ENCODE data around the gene TRNAU1AP. TPM values are rescaled to one million over a fixed set of nuclear protein-coding genes. Genes with fewer than 3 reads are reported as not detected.
"Not testable (repeated sequence)": the region's sequence is repeated elsewhere in the genome, so short reads cannot be mapped to it uniquely, and the experiment has no call there.

Gene TRNAU1AP
- total RNA-seq, 1 donor from 2014 or later = 25.5 TPM

DNA sequence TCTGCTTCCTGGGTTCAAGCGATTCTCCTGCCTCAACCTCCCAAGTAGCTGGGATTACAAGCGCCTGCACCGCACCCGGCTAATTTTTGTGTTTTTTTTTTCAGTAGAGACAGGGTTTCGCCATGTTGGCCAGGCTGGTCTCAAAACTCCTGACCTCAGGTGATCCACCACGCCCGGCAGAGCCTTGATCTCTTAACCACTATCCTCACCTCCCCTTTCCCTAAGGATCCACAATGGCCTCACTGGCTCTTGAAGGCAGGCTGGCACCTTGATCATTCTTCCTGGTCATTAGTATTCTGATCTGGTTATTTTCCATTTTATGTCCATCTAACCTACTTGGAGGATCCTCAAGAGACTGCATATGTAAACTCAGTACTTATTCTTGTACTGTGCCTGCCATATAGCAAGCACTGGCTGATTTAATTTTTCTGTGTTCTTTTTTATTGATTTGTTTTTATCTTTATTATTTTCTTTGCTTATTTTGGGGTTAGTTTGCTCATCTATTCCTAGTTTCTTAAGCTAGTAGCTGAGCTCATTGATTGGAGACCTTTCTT lies 40.8 kb upstream of the TRNAU1AP start:
- H3K27me3 Mint-ChIP-seq (ENCODE audit: low read depth) = no peaks in the 10 kb centered on the region

DNA sequence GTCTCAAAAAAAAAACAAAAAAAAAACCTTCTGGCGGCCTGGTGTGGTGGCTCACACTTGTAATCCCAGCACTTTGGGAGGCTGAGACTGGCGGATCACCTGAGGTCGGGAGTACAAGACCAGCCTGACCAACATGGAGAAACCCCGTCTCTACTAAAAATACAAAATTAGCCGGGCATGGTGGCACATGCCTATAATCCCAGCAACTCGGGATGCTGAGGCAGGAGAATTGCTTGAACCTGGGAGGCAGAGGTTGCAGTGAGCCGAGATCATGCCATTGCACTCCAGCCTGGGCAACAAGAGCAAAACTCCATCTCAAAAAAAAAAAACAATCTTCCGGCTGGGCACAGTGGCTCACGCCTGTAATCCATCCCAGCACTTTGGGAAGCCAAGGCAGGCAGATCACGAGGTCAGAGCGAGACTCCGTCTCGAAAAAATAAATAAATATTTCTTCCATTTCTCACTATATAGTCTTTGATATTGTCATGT lies 38.4 kb upstream of the TRNAU1AP start:
- not testable (repeated sequence) for DNase-seq (ENCODE audit: low spot score in 2 of 2, unreplicated experiment in 2 of 2); H3K27ac Mint-ChIP-seq; H3K27me3 Mint-ChIP-seq (ENCODE audit: low read depth); H3K9me3 Mint-ChIP-seq; H3K4me3 Mint-ChIP-seq
- peaks cover 33% of the 10 kb centered on the region for H3K36me3 Mint-ChIP-seq
- H3K4me1 Mint-ChIP-seq = peaks cover 34% of the 10 kb centered on the region

More for the DNA sequence above, 40.8 kb upstream of the TRNAU1AP start:
- H3K27ac Mint-ChIP-seq = peak overlapping the region; percentile 69
- TF ChIP-seq, protein P1, sequence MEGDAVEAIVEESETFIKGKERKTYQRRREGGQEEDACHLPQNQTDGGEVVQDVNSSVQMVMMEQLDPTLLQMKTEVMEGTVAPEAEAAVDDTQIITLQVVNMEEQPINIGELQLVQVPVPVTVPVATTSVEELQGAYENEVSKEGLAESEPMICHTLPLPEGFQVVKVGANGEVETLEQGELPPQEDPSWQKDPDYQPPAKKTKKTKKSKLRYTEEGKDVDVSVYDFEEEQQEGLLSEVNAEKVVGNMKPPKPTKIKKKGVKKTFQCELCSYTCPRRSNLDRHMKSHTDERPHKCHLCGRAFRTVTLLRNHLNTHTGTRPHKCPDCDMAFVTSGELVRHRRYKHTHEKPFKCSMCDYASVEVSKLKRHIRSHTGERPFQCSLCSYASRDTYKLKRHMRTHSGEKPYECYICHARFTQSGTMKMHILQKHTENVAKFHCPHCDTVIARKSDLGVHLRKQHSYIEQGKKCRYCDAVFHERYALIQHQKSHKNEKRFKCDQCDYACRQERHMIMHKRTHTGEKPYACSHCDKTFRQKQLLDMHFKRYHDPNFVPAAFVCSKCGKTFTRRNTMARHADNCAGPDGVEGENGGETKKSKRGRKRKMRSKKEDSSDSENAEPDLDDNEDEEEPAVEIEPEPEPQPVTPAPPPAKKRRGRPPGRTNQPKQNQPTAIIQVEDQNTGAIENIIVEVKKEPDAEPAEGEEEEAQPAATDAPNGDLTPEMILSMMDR (IDR thresholded peaks at IDR 0.05; ENCODE audit: unreplicated experiment) = no peak
- H3K36me3 Mint-ChIP-seq = peaks cover 43% of the 10 kb centered on the region
- peaks cover 43% of the 10 kb centered on the region for H3K4me1 Mint-ChIP-seq
- no peak for DNase-seq (ENCODE audit: low spot score in 2 of 2, unreplicated experiment in 2 of 2)
- H3K9me3 Mint-ChIP-seq = no peaks in the 10 kb centered on the region
- H3K4me3 Mint-ChIP-seq = no peak overlapping the region

- Mint-ChIP-seq H3K27ac (peak overlapping the region; percentile 27), H3K4me3 (no peak overlapping the region)
- TF ChIP-seq, protein P1 (IDR thresholded peaks at IDR 0.05; ENCODE audit: unreplicated experiment) = no peak
Measured at GRCh38 chr1:28516518-28516956, 36.3 kb upstream of the TRNAU1AP start.

DNA sequence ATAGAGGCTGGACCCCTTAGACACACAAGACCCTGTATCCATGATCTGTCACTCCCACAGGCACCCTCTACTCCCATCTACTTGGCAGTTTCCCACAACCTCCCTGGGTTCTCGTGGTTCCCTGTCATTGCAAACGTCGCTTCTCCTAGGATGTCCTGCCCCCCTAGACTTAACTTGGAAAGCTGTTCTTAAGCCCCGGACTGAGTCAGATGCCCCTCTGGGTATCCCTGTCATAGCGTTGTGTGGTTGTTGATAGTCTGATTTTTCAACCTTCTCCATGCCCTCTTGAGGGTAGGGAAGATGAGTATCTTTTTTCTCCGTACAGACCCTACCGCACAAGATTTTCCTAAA lies 35.3 kb upstream of the TRNAU1AP start:
- Mint-ChIP-seq H3K36me3 (peaks cover 7% of the 10 kb centered on the region), H3K4me1 (peaks cover 21% of the 10 kb centered on the region), H3K27ac (peak overlapping the region; percentile 48), H3K27me3 (ENCODE audit: low read depth) (no peaks in the 10 kb centered on the region), H3K4me3 (peak overlapping the region; percentile 77), H3K9me3 (no peaks in the 10 kb centered on the region)
- TF ChIP-seq, protein P1 (IDR thresholded peaks at IDR 0.05; ENCODE audit: unreplicated experiment) = no peak
- DNase-seq (ENCODE audit: low spot score in 2 of 2, unreplicated experiment in 2 of 2) = no peak

More at GRCh38 chr1:28516518-28516956, 36.3 kb upstream of the TRNAU1AP start:
- Mint-ChIP-seq H3K27me3 (ENCODE audit: low read depth) (no peaks in the 10 kb centered on the region), H3K9me3 (no peaks in the 10 kb centered on the region), H3K4me1 (peaks cover 23% of the 10 kb centered on the region), H3K36me3 (peaks cover 16% of the 10 kb centered on the region)
- no peak for DNase-seq (ENCODE audit: low spot score in 2 of 2, unreplicated experiment in 2 of 2)

- peak overlapping the region; percentile 83 for H3K27ac Mint-ChIP-seq
- TF ChIP-seq, protein P1 (IDR thresholded peaks at IDR 0.05; ENCODE audit: unreplicated experiment) = peak; percentile 100
- H3K4me3 Mint-ChIP-seq = peak overlapping the region; percentile 80
- DNase-seq (ENCODE audit: low spot score in 2 of 2, unreplicated experiment in 2 of 2) = peak; percentile 81 to 97
- H3K27me3 Mint-ChIP-seq (ENCODE audit: low read depth) = no peaks in the 10 kb centered on the region
- H3K36me3 Mint-ChIP-seq = peaks cover 5% of the 10 kb centered on the region
- H3K9me3 Mint-ChIP-seq = no peaks in the 10 kb centered on the region
- peaks cover 21% of the 10 kb centered on the region for H3K4me1 Mint-ChIP-seq
Measured at GRCh38 chr1:28518000-28518744, 34.7 kb upstream of the TRNAU1AP start.

- H3K27ac Mint-ChIP-seq = peak overlapping the region; percentile 44
- TF ChIP-seq, protein P1 (IDR thresholded peaks at IDR 0.05; ENCODE audit: unreplicated experiment) = no peak
- H3K4me3 Mint-ChIP-seq = peak overlapping the region; percentile 80
- H3K4me1 Mint-ChIP-seq = peaks cover 21% of the 10 kb centered on the region
- H3K36me3 Mint-ChIP-seq = peaks cover 5% of the 10 kb centered on the region
- H3K9me3 Mint-ChIP-seq = no peaks in the 10 kb centered on the region
- H3K27me3 Mint-ChIP-seq (ENCODE audit: low read depth) = no peaks in the 10 kb centered on the region
- no peak for DNase-seq (ENCODE audit: low spot score in 2 of 2, unreplicated experiment in 2 of 2)
Measured at GRCh38 chr1:28518745-28519341, 34.0 kb upstream of the TRNAU1AP start.
